ENCODE measurements around the gene ITGB8.

ITGB8 gene

GRCh38 chr7:20394284-20394683 lies 63.6 kb downstream of the ITGB8 start:
- H3K4me1 ChIP-seq (ENCODE audit: control insufficient read depth in 2 of 2, insufficient read depth in 1 of 2, low read depth in 1 of 2, low read length in 2 of 2), result no peaks in the 10 kb centered on the region
- no CpG with 5 or more reads among the region's 3 CpGs for WGBS, 2 donors (ENCODE audit: extremely low coverage in 2 of 2, insufficient read length in 2 of 2, insufficient replicate concordance in 1 of 2)
- DNase-seq (ENCODE audit: low spot score), result no peak
- H3K4me3 ChIP-seq (ENCODE audit: low read length in 2 of 2), result no peak overlapping the region
- H4K91ac ChIP-seq (ENCODE audit: low read depth, low read length, poor library complexity), result no peak overlapping the region
- H3K27me3 ChIP-seq (ENCODE audit: control insufficient read depth in 3 of 3, insufficient read depth in 3 of 3, low read depth in 1 of 3, low read length in 3 of 3), result no peaks in the 10 kb centered on the region
- H3K14ac ChIP-seq (ENCODE audit: low read length), result no peak overlapping the region
- H2AFZ ChIP-seq (ENCODE audit: low read length), result no peak overlapping the region
- H2BK5ac ChIP-seq (ENCODE audit: low read length), result no peak overlapping the region
- no peak overlapping the region for H3K23ac ChIP-seq (ENCODE audit: low read depth, low read length, poor library complexity)
- H3K27ac ChIP-seq (replicated peaks; ENCODE audit: low read length), result no peak overlapping the region
- H3K79me1 ChIP-seq (ENCODE audit: low read depth, low read length), result no peaks in the 10 kb centered on the region
- peaks cover 4 to 88% of the 10 kb centered on the region in 2 donors for H3K36me3 ChIP-seq (replicated peaks in 1 of 2; ENCODE audit: control insufficient read depth in 2 of 2, insufficient read depth in 2 of 2, low read length in 2 of 2)
- H3K4ac ChIP-seq (ENCODE audit: low read length), result no peak overlapping the region
- H3K18ac ChIP-seq (ENCODE audit: low read length), result no peak overlapping the region
- no peak overlapping the region for H3K4me2 ChIP-seq (ENCODE audit: insufficient read depth, low read length, poor library complexity, severe bottlenecking)
- H3K9me3 ChIP-seq (replicated peaks in 1 of 2; ENCODE audit: control insufficient read depth in 2 of 2, insufficient read depth in 1 of 2, low read depth in 1 of 2, low read length in 2 of 2), result no peaks in the 10 kb centered on the region
- H2BK15ac ChIP-seq (ENCODE audit: low read length), result no peak overlapping the region
- no peak overlapping the region for H2BK120ac ChIP-seq (ENCODE audit: low read depth, low read length)
- H3K9ac ChIP-seq (ENCODE audit: low read depth, low read length, poor library complexity), result no peak overlapping the region
- H2AK5ac ChIP-seq (ENCODE audit: low read depth, low read length), result no peak overlapping the region
- H2BK12ac ChIP-seq (ENCODE audit: low read length), result no peak overlapping the region
- no peak overlapping the region for H4K8ac ChIP-seq (ENCODE audit: low read depth, low read length)

- no peak overlapping the region for H3K18ac ChIP-seq (ENCODE audit: low read length)
- no peak overlapping the region for H2BK5ac ChIP-seq (ENCODE audit: low read length)
- peaks cover 4 to 97% of the 10 kb centered on the region in 2 donors for H3K36me3 ChIP-seq (replicated peaks in 1 of 2; ENCODE audit: control insufficient read depth in 2 of 2, insufficient read depth in 2 of 2, low read length in 2 of 2)
- no peaks in the 10 kb centered on the region for H3K27me3 ChIP-seq (ENCODE audit: control insufficient read depth in 3 of 3, insufficient read depth in 3 of 3, low read depth in 1 of 3, low read length in 3 of 3)
- no peak overlapping the region for H3K4me2 ChIP-seq (ENCODE audit: insufficient read depth, low read length, poor library complexity, severe bottlenecking)
- H3K14ac ChIP-seq (ENCODE audit: low read length), result no peak overlapping the region
- no peak overlapping the region for H4K8ac ChIP-seq (ENCODE audit: low read depth, low read length)
- DNase-seq (ENCODE audit: low spot score), result no peak
- no peak overlapping the region for H2BK12ac ChIP-seq (ENCODE audit: low read length)
- H3K27ac ChIP-seq (replicated peaks; ENCODE audit: low read length), result no peak overlapping the region
- H3K4me1 ChIP-seq (ENCODE audit: control insufficient read depth in 2 of 2, insufficient read depth in 1 of 2, low read depth in 1 of 2, low read length in 2 of 2), result no peaks in the 10 kb centered on the region
- H2BK120ac ChIP-seq (ENCODE audit: low read depth, low read length), result no peak overlapping the region
- H2BK15ac ChIP-seq (ENCODE audit: low read length), result no peak overlapping the region
- H3K4me3 ChIP-seq (ENCODE audit: low read length in 2 of 2), result no peak overlapping the region
- H3K79me1 ChIP-seq (ENCODE audit: low read depth, low read length), result no peaks in the 10 kb centered on the region
- no peak overlapping the region for H3K4ac ChIP-seq (ENCODE audit: low read length)
- no peak overlapping the region for H2AK5ac ChIP-seq (ENCODE audit: low read depth, low read length)
- H2AFZ ChIP-seq (ENCODE audit: low read length), result no peak overlapping the region
- no peaks in the 10 kb centered on the region for H3K9me3 ChIP-seq (replicated peaks in 1 of 2; ENCODE audit: control insufficient read depth in 2 of 2, insufficient read depth in 1 of 2, low read depth in 1 of 2, low read length in 2 of 2)
- no peak overlapping the region for H4K91ac ChIP-seq (ENCODE audit: low read depth, low read length, poor library complexity)
- no peak overlapping the region for H3K23ac ChIP-seq (ENCODE audit: low read depth, low read length, poor library complexity)
- no CpG with 5 or more reads among the region's 4 CpGs for WGBS, 2 donors (ENCODE audit: extremely low coverage in 2 of 2, insufficient read length in 2 of 2, insufficient replicate concordance in 1 of 2)
- no peak overlapping the region for H3K9ac ChIP-seq (ENCODE audit: low read depth, low read length, poor library complexity)
These were observed 64.4 kb downstream of the ITGB8 start for GRCh38 chr7:20395104-20395503.

- Histone ChIP-seq H3K4me2 (ENCODE audit: insufficient read depth, low read length, poor library complexity, severe bottlenecking) (no peak overlapping the region), H2BK12ac (ENCODE audit: low read length) (no peak overlapping the region), H2BK120ac (ENCODE audit: low read depth, low read length) (no peak overlapping the region), H3K27me3 (ENCODE audit: control insufficient read depth in 3 of 3, insufficient read depth in 3 of 3, low read depth in 1 of 3, low read length in 3 of 3) (no peaks in the 10 kb centered on the region), H2BK15ac (ENCODE audit: low read length) (no peak overlapping the region), H4K91ac (ENCODE audit: low read depth, low read length, poor library complexity) (no peak overlapping the region), H3K18ac (ENCODE audit: low read length) (no peak overlapping the region), H3K9ac (ENCODE audit: low read depth, low read length, poor library complexity) (no peak overlapping the region), H4K8ac (ENCODE audit: low read depth, low read length) (no peak overlapping the region), H3K4me3 (ENCODE audit: low read length in 2 of 2) (no peak overlapping the region), H2BK5ac (ENCODE audit: low read length) (no peak overlapping the region), H3K79me1 (ENCODE audit: low read depth, low read length) (no peaks in the 10 kb centered on the region), H2AFZ (ENCODE audit: low read length) (no peak overlapping the region), H3K4me1 (ENCODE audit: control insufficient read depth in 2 of 2, insufficient read depth in 1 of 2, low read depth in 1 of 2, low read length in 2 of 2) (no peaks in the 10 kb centered on the region), H3K9me3 (replicated peaks in 1 of 2; ENCODE audit: control insufficient read depth in 2 of 2, insufficient read depth in 1 of 2, low read depth in 1 of 2, low read length in 2 of 2) (no peaks in the 10 kb centered on the region), H3K36me3 (replicated peaks in 1 of 2; ENCODE audit: control insufficient read depth in 2 of 2, insufficient read depth in 2 of 2, low read length in 2 of 2) (peaks cover 4 to 98% of the 10 kb centered on the region in 2 donors), H3K23ac (ENCODE audit: low read depth, low read length, poor library complexity) (no peak overlapping the region), H3K27ac (replicated peaks; ENCODE audit: low read length) (no peak overlapping the region), H3K4ac (ENCODE audit: low read length) (no peak overlapping the region), H2AK5ac (ENCODE audit: low read depth, low read length) (no peak overlapping the region), H3K14ac (ENCODE audit: low read length) (no peak overlapping the region)
- no CpG with 5 or more reads among the region's 2 CpGs for WGBS, 2 donors (ENCODE audit: extremely low coverage in 2 of 2, insufficient read length in 2 of 2, insufficient replicate concordance in 1 of 2)
- DNase-seq (ENCODE audit: low spot score), result no peak
These were observed 64.8 kb downstream of the ITGB8 start for GRCh38 chr7:20395511-20395910.

- DNase-seq (ENCODE audit: low spot score), result no peak
- Histone ChIP-seq H3K79me1 (ENCODE audit: low read depth, low read length) (no peaks in the 10 kb centered on the region), H2AK5ac (ENCODE audit: low read depth, low read length) (no peak overlapping the region), H2BK120ac (ENCODE audit: low read depth, low read length) (no peak overlapping the region), H2BK12ac (ENCODE audit: low read length) (no peak overlapping the region), H2BK5ac (ENCODE audit: low read length) (no peak overlapping the region), H3K27me3 (ENCODE audit: control insufficient read depth in 3 of 3, insufficient read depth in 3 of 3, low read depth in 1 of 3, low read length in 3 of 3) (no peaks in the 10 kb centered on the region), H3K27ac (replicated peaks; ENCODE audit: low read length) (no peak overlapping the region), H3K4ac (ENCODE audit: low read length) (no peak overlapping the region), H3K4me2 (ENCODE audit: insufficient read depth, low read length, poor library complexity, severe bottlenecking) (no peak overlapping the region), H3K4me3 (ENCODE audit: low read length in 2 of 2) (no peak overlapping the region), H3K36me3 (replicated peaks in 1 of 2; ENCODE audit: control insufficient read depth in 2 of 2, insufficient read depth in 2 of 2, low read length in 2 of 2) (peaks cover 0 to 78% of the 10 kb centered on the region in 2 donors), H4K8ac (ENCODE audit: low read depth, low read length) (no peak overlapping the region), H3K4me1 (ENCODE audit: control insufficient read depth in 2 of 2, insufficient read depth in 1 of 2, low read depth in 1 of 2, low read length in 2 of 2) (peaks cover 4 to 16% of the 10 kb centered on the region in 2 donors), H3K14ac (ENCODE audit: low read length) (no peak overlapping the region), H3K9ac (ENCODE audit: low read depth, low read length, poor library complexity) (no peak overlapping the region), H2AFZ (ENCODE audit: low read length) (no peak overlapping the region), H3K23ac (ENCODE audit: low read depth, low read length, poor library complexity) (no peak overlapping the region), H4K91ac (ENCODE audit: low read depth, low read length, poor library complexity) (no peak overlapping the region), H3K9me3 (replicated peaks in 1 of 2; ENCODE audit: control insufficient read depth in 2 of 2, insufficient read depth in 1 of 2, low read depth in 1 of 2, low read length in 2 of 2) (no peaks in the 10 kb centered on the region), H3K18ac (ENCODE audit: low read length) (no peak overlapping the region), H2BK15ac (ENCODE audit: low read length) (no peak overlapping the region)
- WGBS, 2 donors (ENCODE audit: extremely low coverage in 2 of 2, insufficient read length in 2 of 2, insufficient replicate concordance in 1 of 2), result no CpG with 5 or more reads among the region's 2 CpGs
These were observed 68.8 kb downstream of the ITGB8 start for GRCh38 chr7:20399521-20399920.

Measured in neuronal stem cell (in vitro differentiated cells).